Lower lobe of right lung (tissue), 2 donors: ENCODE measurements around the gene RGS4. TPM values are rescaled to one million over a fixed set of nuclear protein-coding genes. Genes with fewer than 3 reads are reported as not detected.

Experiments
- ATAC-seq, 2 donors: fragments of 200-7000 bp; cut with Tn5 transposase; one replicate each; pipeline ENCODE4 v1.9.1; 2020 to 2022; ENCODE audit warnings: mild to moderate bottlenecking in 2 of 2, moderate library complexity in 2 of 2
- DNase-seq: peaks from one replicate; pipeline ENCODE4 v3.0.0-alpha.2; 2020
- H3K27ac ChIP-seq: fragments of 200-600 bp; one replicate; pipeline ENCODE4 v1.8.0; 2022
- H3K27me3 ChIP-seq: fragments of 200-600 bp; one replicate; pipeline ENCODE4 v1.8.0; 2022; ENCODE audit warnings: low read depth
- H3K36me3 ChIP-seq: fragments of 200-600 bp; one replicate; pipeline ENCODE4 v1.8.0; 2022; ENCODE audit warnings: mild to moderate bottlenecking
- H3K4me1 ChIP-seq: fragments of 200-600 bp; one replicate; pipeline ENCODE4 v1.8.0; 2022
- H3K4me3 ChIP-seq: fragments of 200-600 bp; one replicate; pipeline ENCODE4 v1.8.0; 2022; ENCODE audit warnings: mild to moderate bottlenecking
- H3K9me3 ChIP-seq: fragments of 200-600 bp; one replicate; pipeline ENCODE4 v1.8.0; 2022
- intact Hi-C: fragments of 100-400 bp; cut with DNase I; formaldehyde crosslinking; loops from one replicate; pipeline ENCODE4 v1.11.0; 2022
- total RNA-seq: library from RNA; stranded (reverse); fragmentation: NEBNext Ultra II Directional; extraction: Animal tissue kit (Norgen Biotek cat#: 25700); gene quantifications from one replicate; pipeline ENCODE4 v1.2.1, GENCODE V29; 2021
- TF ChIP-seq, protein P1 (sequence below): fragments of 200-600 bp; IDR thresholded peaks from one replicate; pipeline ENCODE4 v1.8.0; 2022; ENCODE audit warnings: antibody characterized with exemption, mild to moderate bottlenecking
- donor health status: DM: no; HTN: yes; CAD: no; lungs with severe emphysema.

The RGS4 gene
- total RNA-seq, 1 donor from 2014 or later = 0.89 TPM

DNA sequence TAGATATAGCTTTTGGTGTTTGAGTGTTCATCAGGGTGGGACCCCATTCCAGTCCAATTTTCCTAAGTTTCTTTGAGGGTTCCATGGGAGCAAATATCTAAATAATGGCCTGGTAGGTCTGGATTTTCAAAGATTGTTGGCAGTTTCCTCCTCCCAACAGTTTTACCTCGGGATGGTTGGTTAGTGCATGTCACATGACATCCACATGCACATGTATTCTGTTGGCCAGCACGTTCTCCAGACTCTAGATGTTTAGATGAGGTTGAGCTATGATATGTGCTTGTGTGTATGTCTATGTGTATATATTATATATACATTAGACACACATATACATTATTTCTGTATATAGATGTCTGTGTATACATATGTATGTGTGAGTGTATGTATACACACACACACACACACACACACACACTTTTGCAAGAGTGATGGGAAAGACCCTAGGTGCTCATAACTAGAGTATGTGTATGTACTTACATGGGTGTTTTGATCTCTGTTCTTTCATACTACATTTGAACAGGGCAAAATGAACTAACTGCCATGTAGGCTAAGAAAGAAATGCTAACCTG is 5.6 kb downstream of the RGS4 start:
- TF ChIP-seq, protein P1, sequence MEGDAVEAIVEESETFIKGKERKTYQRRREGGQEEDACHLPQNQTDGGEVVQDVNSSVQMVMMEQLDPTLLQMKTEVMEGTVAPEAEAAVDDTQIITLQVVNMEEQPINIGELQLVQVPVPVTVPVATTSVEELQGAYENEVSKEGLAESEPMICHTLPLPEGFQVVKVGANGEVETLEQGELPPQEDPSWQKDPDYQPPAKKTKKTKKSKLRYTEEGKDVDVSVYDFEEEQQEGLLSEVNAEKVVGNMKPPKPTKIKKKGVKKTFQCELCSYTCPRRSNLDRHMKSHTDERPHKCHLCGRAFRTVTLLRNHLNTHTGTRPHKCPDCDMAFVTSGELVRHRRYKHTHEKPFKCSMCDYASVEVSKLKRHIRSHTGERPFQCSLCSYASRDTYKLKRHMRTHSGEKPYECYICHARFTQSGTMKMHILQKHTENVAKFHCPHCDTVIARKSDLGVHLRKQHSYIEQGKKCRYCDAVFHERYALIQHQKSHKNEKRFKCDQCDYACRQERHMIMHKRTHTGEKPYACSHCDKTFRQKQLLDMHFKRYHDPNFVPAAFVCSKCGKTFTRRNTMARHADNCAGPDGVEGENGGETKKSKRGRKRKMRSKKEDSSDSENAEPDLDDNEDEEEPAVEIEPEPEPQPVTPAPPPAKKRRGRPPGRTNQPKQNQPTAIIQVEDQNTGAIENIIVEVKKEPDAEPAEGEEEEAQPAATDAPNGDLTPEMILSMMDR = no peak
- ATAC-seq (no peak), DNase-seq (no peak)
- H3K4me3 ChIP-seq = no peak overlapping the region
- H3K27me3 ChIP-seq = no peaks in the 10 kb centered on the region
- H3K4me1 ChIP-seq = no peaks in the 10 kb centered on the region
- intact Hi-C loops = loop anchor here (5.0 kb wide), 1 partner anchor 103 kb away; no protein-coding TSS in a partner anchor
- H3K27ac ChIP-seq = no peak overlapping the region
- H3K9me3 ChIP-seq = no peaks in the 10 kb centered on the region
- H3K36me3 ChIP-seq = no peaks in the 10 kb centered on the region

DNA sequence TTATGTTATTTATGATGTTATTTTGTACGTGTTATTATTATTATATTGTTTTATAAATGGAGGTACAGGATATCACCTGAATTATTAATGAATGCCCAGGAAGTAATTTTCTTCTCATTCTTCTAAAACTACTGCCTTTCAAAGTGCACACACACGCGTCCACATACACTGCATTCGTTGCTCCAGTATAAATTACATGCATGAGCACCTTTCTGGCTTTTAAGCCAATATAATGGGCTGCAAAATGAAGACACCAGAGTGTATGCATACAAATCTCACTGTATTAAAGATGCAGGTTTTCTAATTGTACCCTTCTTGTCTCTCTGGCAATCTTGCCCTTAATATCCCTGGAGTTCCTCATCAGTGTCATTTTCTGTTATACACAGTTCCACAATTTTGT is 6.9 kb downstream of the RGS4 start:
- DNase-seq (no peak), ATAC-seq (no peak)
- H3K27me3 ChIP-seq = no peaks in the 10 kb centered on the region
- TF ChIP-seq, protein P1 = no peak
- H3K27ac ChIP-seq = no peak overlapping the region
- H3K4me3 ChIP-seq = no peak overlapping the region
- H3K36me3 ChIP-seq = no peaks in the 10 kb centered on the region
- H3K9me3 ChIP-seq = no peaks in the 10 kb centered on the region
- intact Hi-C loops = no loop called here
- H3K4me1 ChIP-seq = no peaks in the 10 kb centered on the region

DNA sequence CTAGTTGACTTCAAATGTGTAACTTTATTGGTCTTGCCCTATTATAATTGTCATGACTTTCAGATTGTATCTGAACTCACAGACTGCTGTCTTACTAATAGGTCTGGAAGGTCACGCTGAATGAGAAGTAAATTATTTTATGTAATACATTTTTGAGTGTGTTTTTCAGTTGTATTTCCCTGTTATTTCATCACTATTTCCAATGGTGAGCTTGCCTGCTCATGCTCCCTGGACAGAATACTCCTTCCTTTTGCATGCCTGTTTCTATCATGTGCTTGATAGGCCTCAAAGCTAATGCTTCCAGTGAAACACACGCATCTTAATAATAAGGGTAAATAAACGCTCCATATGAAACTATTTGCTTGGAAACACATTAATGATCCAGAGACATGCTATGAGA is 7.3 kb downstream of the RGS4 start:
- DNase-seq (no peak), ATAC-seq (no peak)
- Histone ChIP-seq H3K27me3 (no peaks in the 10 kb centered on the region), H3K4me1 (no peaks in the 10 kb centered on the region), H3K36me3 (no peaks in the 10 kb centered on the region), H3K9me3 (no peaks in the 10 kb centered on the region), H3K27ac (no peak overlapping the region), H3K4me3 (no peak overlapping the region)
- TF ChIP-seq, protein P1 = no peak
- intact Hi-C loops = no loop called here

DNA sequence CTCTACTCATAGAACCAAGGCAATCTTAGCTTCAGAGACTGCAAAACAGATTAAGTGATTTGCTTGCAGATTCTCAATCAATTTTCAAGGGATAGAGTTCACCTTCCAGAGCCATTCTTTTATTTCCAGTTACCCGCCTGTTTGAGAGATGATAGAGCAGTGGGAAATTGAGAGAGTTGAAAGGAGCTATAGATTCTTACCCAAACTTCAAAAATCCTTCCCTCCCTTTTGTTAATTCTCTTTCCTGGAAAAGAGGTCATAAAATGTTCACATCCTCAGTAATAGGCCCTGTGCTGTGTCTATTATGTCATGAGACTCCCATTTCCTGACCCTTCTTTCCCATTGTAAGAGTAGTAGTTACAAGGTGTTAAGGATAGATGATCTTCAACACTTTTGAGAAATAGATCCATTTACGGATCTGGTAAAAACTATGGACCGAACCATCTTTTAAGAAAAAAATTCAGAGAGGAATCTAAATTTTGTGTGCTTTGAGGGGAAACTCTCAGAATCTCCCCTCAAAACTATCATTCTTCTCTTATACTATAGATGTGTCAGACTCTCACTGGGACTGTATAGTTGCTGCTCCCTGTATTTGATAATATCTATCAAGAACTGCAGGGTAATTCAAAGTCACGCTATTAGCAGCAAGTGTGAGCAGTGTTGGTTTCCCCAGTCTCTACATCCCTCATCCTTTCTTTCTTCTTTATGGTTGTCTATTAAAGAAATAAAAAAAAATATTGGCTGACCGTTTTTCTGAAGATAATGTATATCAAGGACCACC is 8.0 kb downstream of the RGS4 start:
- DNase-seq (no peak), ATAC-seq (no peak)
- Histone ChIP-seq H3K4me3 (no peak overlapping the region), H3K36me3 (no peaks in the 10 kb centered on the region), H3K4me1 (no peaks in the 10 kb centered on the region), H3K27ac (no peak overlapping the region), H3K9me3 (no peaks in the 10 kb centered on the region), H3K27me3 (no peaks in the 10 kb centered on the region)
- intact Hi-C loops = no loop called here
- TF ChIP-seq, protein P1 = no peak

DNA sequence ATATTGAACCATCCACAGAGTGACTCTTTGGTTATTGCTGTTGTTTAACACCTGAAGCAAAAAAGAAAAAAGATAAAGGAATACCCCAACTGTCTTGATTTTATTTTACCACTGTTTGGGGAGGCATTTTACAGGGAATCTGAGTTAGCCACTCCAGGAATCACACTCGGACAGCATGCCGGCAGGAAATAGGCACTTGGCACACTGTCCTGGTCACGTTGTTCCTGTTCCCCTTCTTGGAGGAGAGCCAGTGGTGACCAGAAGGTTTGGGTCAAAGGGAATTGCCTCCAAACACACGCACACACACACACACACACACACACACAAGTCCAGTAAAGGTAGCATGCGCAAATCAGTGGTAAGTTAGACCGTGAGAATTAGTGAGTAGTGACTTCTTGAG is 13.8 kb downstream of the RGS4 start:
- no peaks in the 10 kb centered on the region for H3K9me3 ChIP-seq
- TF ChIP-seq, protein P1 = no peak
- H3K4me3 ChIP-seq = no peak overlapping the region
- no peak for ATAC-seq
- no peak overlapping the region for H3K27ac ChIP-seq
- intact Hi-C loops = no loop called here
- no peaks in the 10 kb centered on the region for H3K27me3 ChIP-seq
- no peak for DNase-seq
- no peaks in the 10 kb centered on the region for H3K4me1 ChIP-seq
- H3K36me3 ChIP-seq = no peaks in the 10 kb centered on the region
